AG09309 (cell line): ENCODE measurements around the gene PITPNM3.

ENCODE experiments used
- DNase-seq: peaks from one replicate; pipeline ENCODE4 v3.0.0-alpha.2; 2010; ENCODE audit warnings: low read depth
- H3K4me3 ChIP-seq: 2 replicates; pipeline ENCODE4 v1.5.1; 2011; ENCODE audit warnings: mild to moderate bottlenecking, low read depth, low read length, moderate library complexity; ENCODE audit not compliant: control insufficient read depth
- TF ChIP-seq, protein P1 (sequence below): IDR thresholded peaks from 2 replicates; pipeline ENCODE4 v1.5.1; 2011; ENCODE audit warnings: mild to moderate bottlenecking, low read depth, low read length, inconsistent platforms; ENCODE audit not compliant: insufficient read depth, control insufficient read depth; ENCODE audit errors: missing control alignments

The PITPNM3 gene

DNA sequence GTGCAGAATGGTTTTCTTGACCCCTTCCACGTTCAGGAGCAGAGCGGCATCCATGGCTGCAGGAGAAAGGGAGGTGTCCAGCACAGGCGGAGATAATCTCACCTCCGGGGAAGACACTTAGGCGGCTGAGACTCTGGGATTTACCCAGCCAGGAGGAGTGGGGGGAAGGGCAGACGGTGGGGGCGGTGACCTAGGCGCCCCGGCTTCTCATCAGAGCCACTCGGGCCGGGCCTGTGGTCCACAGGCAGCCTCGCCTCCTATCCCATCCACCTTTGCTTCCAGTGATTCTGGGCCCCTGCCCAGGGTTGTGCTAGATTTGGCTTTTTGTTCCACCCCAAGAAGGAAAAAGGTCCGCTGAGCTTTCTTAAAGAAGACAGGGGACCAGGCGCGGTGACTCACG is 121.3 kb downstream of the PITPNM3 start, which contains the start of gene AIPL1:
Gene AIPL1, minus strand, starts transcription at position 71 of the 400 bp plus-strand sequence. Its CDS starts 17 bp downstream, at position 54.
- TF ChIP-seq, protein P1, sequence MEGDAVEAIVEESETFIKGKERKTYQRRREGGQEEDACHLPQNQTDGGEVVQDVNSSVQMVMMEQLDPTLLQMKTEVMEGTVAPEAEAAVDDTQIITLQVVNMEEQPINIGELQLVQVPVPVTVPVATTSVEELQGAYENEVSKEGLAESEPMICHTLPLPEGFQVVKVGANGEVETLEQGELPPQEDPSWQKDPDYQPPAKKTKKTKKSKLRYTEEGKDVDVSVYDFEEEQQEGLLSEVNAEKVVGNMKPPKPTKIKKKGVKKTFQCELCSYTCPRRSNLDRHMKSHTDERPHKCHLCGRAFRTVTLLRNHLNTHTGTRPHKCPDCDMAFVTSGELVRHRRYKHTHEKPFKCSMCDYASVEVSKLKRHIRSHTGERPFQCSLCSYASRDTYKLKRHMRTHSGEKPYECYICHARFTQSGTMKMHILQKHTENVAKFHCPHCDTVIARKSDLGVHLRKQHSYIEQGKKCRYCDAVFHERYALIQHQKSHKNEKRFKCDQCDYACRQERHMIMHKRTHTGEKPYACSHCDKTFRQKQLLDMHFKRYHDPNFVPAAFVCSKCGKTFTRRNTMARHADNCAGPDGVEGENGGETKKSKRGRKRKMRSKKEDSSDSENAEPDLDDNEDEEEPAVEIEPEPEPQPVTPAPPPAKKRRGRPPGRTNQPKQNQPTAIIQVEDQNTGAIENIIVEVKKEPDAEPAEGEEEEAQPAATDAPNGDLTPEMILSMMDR = no peak
- no peak within 1 kb of the TSS for H3K4me3 ChIP-seq

DNA sequence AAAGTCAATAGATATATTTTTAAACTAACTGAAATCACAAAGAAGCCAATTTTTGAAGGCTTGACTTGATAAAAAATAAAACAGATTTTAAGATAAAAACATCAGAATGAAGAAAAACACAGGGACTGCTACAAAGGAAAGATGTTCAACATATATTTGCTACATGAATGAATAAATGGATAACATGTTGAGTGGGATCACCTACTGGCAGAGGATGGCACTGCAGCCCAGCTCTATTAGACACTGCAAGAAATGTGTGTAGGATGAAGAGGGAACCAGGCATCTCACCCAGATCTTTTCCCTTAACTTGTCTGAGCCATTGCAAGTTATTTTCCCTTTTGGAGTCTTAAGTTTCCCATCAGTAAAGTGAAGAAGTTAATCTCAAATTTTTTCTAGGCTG is 125.6 kb downstream of the PITPNM3 start:
- no peak overlapping the region for H3K4me3 ChIP-seq
- TF ChIP-seq, protein P1 = peak; percentile 28
- DNase-seq = no peak

More for the DNA sequence above, 121.3 kb downstream of the PITPNM3 start, which contains the start of gene AIPL1:
- DNase-seq = no peak

DNA sequence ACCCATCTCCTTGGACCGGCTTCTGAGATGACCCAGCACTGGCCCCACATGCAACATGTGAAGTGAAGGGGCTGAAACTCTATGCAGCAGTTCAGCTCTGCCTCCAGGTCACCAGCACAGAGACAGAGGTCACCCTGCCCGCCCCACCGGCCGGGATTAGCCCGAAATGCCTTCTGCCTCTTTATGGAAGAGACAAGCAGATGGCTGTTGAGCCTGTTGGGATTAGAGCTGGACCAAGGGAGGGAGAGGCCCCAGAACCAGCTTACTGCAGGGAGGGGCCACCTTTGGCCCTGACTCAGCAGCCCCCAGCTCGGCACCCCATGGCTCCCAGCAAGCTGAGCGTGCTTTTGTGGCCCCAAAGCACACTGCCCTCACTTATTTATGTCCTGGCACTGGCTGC is 127.1 kb downstream of the PITPNM3 start:
- no peak overlapping the region for H3K4me3 ChIP-seq
- TF ChIP-seq, protein P1 = no peak
- no peak for DNase-seq

DNA sequence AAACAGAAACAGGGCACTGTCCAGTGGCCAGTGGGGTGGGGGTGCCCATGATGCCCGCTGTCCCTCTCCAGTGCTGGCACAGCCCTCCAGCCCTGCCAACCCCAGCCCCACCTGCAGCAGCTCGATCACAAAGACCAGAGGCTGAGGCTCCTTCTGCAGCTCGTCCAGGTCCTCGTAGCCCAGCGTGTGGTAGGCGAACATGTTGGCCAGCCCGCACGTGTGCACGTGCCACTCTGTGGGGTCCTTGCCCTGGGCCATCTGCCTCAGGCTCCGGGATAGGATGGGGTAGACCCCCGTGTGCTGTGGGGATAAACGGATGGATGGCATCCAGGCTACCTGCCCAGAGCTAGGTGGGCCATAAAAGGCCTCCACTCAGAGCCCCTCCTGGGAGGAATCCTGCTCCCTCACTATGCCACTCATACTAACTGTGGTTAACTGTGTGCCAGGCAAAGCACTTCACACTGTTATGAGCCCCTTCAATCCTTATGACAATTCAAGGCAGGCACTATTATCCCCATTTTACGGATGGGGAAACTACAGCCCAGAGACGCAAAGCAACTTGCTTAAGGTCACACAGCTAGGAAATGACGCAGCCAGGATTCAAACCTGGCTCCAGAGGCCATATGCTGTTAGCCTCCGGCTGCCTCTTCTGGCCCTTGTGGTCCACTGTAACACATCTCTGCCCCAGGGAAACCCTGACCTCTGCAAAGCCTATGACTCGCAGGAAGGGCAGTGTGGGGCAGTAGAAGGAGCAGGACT is 128.0 kb downstream of the PITPNM3 start:
- TF ChIP-seq, protein P1 = no peak
- no peak overlapping the region for H3K4me3 ChIP-seq
- no peak for DNase-seq

DNA sequence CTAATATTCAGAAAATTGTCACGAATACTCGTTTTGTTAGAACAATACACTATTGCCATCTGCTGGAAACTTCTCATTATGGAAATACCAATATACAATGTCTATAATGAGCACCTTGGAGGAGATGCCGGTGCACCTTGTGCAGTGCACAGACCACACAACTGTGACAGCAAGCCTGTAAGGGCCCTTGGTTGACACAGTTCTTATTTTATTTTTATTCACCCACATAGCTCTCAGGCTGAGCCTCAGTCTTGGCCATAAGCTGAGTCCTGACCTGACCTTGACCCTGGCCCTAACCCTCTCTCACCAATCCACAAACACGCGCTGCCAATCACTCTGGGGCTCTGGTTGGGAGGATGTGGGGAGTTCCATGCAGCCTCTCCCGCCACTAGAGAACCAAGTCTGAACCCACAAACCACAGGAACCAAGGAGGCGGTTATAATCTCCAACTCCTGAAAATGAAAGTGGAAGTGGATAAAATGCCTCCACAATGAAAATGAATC is 129.0 kb downstream of the PITPNM3 start:
- peak; percentile 11 for DNase-seq
- peak overlapping the region; percentile 13 for H3K4me3 ChIP-seq
- TF ChIP-seq, protein P1 = peak; percentile 6

DNA sequence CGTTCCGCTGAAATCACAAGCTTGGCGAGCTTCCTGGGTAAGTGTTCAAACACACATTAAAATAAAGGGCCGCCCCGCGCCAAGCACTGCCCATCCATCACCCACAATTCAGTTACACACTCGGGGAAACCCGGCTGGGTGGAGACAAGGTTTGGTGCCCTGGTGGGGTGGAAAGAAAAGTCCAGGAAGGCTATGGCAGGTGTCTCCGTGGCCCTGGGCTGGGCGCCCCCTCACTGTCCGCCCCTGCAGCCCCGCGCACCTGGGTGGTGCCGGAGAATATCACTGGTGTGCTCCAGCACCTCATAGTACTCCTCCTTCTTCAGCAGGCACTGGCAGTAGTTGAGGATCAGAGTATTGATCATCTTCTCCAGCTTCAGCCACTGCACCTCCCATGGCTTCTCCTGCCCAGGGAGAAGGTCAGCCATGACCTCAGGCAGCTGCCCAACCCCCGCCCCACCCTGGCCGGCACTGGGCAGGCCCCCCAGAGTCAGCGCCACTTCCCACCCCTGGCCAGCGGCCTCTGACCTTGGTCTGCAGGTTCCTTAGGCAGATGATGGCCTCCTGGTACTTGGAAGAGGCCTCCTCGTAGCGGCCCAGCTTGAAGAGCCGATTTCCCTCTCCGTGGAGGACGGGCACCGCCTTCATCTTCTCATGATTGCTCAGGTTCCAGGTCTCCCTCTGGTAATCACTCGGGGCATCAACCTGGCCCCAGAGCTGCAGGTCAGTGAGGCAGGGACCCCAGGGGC is 129.8 kb downstream of the PITPNM3 start:
- no peak overlapping the region for H3K4me3 ChIP-seq
- no peak for DNase-seq
- TF ChIP-seq, protein P1 = no peak
